SHP77 (cell line): Measurements from ENCODE around the gene SAFB2.
"Not testable (repeated sequence)": the region's sequence is repeated elsewhere in the genome, so short reads cannot be mapped to it uniquely, and the experiment has no call there.

Experiments
- DNase-seq, 2 experiments: peaks; one replicate each; lab custom pipeline; 2025; lab: John Stamatoyannopoulos, UW

SAFB2 gene

DNA sequence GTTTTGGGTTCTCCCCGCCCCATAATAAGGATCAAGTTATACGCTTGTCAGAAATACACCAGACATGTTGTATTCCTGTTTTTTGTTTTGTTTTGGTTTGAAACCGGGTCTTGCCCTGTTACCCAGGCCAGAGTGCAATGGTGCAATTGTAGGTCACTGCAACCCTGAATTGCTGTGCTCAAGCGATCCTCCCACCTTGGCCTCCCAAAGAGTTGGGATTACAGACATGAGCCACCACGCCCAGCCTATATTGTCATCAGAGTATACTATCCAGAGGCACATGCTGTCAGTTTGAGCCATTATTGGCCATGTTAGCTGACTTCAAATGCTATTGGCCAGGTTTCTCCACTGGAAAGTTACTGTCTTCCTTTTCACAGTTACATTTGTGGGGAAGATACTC, 10.1 kb upstream of the SAFB2 start:
- DNase-seq, result no peak

DNA sequence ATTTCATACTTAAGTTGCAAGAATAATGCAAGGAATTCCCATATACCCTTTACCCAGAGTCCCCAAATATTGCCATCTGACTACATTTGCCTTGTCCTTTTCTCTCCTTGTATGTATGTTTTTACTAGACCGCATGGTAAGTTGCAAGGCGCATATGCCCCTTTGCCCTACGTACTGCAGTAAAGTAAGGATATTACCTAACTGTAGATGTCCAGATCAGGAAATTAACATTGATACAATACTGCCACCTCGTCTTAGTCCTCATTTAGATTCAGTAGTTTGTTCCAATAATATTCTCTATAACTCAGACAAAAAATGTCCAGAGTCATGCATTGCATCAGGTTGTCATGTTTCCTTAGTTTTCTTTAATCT, 9.7 kb upstream of the SAFB2 start:
- no peak for DNase-seq

- no peak for DNase-seq
These were observed 9.1 kb upstream of the SAFB2 start for GRCh38 chr19:5631567-5632240.

DNA sequence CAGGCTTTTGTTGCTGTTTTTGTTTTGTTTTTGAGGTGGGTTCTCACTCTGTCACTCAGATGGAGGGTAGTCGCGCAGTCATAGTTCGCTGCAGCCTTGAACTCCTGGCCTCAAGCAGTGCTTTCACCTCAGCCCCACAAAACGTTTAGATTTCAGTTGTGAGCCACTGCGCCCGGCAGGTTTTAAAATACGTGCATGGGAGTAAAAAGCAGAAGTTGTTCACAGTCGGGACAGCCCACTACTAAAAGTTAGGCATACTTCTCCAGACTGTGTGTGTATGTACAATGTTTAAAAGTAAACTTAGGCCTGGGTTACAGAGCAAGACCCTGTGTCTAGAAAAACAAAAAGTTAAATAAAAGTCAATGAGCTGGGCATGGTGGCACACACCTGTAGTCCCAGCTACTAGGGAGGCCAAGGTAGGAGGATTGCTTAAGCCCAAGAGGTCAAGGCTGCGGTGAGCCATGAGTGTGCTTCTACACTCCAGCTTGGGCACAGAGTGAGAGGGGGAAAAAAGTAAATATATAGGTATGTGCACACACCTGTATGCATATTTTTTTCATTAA, 6.4 kb upstream of the SAFB2 start:
- DNase-seq, result no peak

- no peak for DNase-seq
These were observed 5.9 kb upstream of the SAFB2 start for GRCh38 chr19:5628461-5628860.

DNA sequence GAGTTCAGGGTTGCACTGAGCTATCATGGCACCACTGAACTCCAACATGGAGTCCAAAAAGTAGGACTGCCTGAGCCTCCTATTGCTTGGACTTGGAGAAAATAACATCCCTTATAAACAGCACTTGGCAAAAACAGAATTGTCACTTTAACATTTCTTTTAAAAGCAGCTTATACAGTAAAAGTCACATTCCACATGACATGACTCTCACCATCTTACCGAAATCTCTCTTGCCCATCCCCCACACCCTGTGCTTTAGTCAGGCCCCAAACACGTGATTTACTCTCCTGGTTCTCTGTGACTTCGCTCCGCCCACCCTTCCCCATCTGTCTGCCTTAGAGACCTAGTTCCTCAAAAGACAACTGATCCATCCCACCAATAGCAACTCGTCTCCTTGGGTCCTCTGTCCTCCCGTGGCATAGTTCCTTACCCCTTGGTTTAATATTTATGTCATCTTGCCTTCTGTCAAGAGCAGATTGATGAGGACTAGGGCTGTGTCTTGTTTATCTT, 4.9 kb upstream of the SAFB2 start:
- DNase-seq, result no peak

- DNase-seq, result no peak
These were observed 3.1 kb upstream of the SAFB2 start for GRCh38 chr19:5625641-5626040.

DNA sequence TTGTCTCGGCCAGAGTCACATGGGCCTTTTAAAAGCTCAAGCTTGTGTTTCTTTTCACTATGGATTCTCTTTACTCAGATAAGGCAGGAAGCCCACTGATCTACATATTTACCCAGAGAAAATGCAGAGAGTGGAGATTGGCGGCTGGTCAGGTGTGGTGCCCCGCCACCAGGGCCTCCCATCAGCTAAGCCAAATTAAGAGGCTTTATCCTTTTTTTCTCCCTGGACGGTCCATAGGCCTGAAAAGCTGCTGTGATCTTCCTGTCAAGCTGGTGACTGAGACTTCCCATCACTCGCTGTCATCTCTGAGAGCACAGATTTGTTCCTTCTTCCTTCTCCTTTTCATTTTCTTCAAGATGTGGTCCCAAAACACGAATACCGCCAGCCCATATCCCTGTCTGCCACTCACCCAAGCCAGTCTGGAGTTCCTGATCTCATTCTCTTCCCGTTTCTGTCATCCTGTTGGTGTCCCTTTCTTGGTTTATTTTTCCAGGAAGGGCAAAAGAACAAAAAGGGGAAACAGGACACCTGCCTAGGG, 2.2 kb upstream of the SAFB2 start:
- DNase-seq, result no peak

GRCh38 chr19:5624018-5624663, 1.6 kb upstream of the SAFB2 start:
- peak in 1 of 2 experiments; percentile 6 for DNase-seq

GRCh38 chr19:5623397-5624017, 931 bp upstream of the SAFB2 start:
- no peak for DNase-seq

GRCh38 chr19:5621945-5622464, 571 bp downstream of the SAFB2 start:
- no peak for DNase-seq

DNA sequence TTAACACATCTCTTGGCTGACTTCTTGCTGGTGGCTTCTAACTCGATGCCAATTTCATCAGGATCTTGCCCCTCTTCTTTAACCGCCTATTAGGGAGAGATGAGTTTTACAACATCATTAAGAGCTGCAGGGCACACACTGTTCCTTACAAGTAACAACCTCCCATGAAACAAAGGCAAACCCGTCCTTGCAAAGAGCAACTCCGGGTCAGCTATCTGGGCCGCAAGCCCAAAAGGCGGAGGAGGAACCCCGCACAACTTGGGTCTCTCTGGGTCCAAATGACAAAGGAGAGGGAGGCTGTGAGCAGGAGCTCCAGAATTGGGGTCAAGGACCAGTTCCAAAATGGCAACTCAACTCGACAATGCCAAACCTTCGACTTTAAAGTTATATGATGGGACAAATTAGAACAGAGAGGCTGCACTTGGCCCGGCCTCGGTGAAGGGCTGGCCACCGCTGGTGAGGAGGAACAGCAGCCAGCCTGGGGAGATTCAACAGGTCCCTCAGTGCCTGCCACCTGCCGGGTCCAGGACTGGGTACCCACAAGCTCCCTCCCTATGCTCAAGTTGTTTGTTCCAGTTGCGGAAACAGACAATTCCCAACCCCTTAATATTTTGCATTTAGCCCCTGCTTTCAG, 1.1 kb downstream of the SAFB2 start:
- no peak for DNase-seq

GRCh38 chr19:5619946-5620345, 2.6 kb downstream of the SAFB2 start:
- no peak for DNase-seq

DNA sequence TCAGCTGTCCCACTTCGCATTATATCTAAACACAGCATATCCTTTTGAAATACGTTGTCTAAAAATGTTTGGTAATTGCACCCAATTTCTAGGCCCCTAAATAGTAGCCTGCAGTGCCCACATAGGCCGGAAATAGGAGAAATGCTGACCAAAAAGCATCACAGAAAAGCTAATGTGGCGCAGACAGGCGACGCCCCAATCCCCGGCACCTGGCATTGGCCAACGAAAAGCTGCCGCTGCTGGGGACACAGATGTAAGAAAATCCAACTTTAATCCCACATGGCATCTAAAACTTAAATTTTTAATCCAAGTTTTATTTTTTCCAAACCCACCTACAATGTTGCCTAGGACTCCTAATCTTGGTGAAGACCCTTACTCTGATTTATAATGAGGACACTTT, 4.0 kb downstream of the SAFB2 start:
- DNase-seq, result no peak

DNA sequence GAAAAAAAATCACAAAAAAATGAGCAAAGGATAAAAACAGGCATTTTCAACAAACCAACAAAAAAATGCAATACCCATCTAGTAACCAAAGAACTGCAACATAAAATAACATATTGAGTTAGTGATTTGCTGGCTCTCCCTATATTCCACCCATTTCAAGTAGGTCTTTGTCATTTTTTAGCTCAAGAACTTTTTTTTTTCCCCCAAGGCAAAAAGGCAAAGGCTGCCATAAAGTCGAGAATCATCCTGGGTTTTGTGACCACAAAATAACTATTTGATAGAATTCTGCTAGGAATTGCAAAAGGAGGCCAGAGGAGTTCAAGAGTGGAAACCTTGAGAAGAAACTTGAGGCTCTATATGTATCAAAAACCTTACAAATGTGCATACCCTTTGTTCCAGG, 5.5 kb downstream of the SAFB2 start:
- DNase-seq, result no peak

DNA sequence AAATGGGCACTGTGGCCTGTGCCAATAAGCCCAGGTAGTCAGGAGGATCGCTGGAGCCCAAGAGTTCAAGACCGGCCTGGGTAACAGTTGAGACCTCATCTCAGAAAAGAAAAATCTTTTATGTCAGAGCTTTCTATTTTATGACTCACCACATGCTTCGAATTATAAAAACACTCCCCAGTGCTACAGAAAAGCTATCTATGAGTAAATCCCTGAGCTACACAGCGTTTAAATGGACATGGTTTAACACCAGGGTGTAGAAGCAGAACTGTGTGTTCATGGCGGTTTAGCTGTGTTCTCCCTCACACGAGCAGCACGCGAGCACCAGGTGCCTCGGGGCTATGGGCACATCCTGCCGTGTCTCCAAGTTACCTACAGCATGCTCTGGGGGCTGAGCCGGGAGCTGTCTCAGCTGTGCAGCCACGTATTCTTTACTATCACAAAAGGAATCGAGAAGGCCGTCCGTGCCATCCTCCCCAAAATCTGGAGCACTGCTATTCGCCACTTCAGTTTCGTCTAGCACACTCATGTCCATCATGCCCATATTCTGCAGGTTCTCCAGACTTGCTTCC, 6.7 kb downstream of the SAFB2 start:
- no peak for DNase-seq

DNA sequence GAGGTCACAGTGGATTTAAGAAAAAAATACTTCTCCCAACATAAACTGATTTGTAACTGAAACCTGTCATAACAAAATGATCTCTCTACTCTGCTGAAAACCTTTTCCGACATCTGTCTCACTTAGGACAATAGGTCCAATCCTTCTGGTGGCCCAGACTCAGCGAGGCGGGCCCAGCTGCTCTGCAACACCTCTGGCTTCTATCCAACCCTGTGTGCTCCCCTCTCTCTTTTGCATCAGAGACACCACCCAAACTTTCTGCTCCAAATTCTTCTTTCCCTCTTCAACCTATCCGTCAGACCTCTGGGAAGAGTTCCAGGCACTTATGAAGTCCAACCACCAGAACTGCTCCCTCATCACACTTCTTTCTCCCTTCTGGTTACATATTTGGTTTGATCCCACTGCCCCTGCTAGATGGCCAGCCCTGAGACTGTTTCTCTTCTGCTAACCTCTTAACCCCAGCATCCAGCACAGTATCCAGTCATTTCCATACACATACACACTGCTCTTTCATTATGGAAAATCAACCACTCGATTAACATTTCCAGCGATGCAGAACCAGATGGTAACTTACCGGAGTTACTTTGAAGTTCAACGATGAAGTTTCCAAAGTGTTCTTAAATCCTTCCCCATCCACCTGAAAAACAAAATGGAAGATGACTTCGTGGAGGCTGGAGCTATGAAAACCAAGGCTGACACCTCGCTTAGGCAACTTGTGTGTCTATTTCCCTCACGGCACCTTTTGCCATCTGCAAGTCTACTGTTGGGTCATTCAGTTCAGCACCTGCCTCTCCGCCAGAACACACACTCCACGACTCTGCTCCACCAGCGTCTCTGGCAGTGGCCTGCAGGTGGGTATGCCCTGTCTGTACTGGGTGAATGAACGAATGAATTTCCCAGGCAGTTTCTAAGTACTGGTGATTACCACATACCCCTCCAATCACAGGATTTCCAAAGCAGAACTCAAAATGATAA, 9.4 kb downstream of the SAFB2 start:
- no peak for DNase-seq

DNA sequence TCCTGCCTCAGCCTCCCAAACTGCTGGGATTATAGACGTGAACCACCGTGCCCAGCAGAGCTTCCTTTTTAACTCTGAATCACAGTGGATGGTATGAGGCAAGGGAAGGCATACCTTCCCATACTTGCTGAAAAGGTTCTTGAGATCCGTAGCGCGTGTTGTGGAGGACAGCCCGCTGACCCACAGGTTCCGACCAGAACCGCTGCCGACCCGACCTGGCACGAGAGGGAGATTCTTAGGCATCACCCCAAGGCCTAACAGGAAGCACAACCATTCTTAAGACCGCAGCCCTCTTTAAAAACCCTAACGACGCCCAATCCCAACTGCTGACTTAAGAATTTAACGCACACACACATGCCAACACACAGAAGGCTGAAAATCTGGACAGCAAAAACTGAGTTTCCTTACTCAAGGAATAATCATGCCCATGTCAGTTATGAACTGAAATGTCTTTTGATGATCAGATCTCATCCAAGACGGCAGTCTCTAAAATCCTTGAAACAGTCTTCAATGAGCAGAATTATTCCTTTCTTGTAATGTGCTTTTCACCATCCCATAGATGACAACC, 12.6 kb downstream of the SAFB2 start:
- DNase-seq, result no peak

DNA sequence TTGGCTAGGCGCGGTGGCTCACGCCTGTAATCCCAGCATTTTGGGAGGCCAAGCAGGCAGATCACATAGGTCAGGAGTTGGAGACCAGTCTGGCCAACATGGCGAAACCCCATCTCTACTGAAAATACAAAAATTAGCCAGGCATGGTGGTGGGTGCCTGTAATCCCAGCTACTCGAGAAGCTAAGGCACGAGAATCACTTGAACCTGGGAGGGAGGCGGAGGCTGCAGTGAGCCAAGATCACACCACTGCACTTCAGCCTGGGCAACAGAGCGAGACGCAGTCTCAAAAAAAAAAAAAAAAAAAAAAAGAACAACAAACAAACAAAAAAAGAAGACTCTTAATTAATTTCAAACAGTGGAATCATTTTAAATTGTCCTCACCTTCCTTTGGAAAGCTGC, 13.8 kb downstream of the SAFB2 start:
- not testable (repeated sequence) for DNase-seq

GRCh38 chr19:5608291-5608690, 14.3 kb downstream of the SAFB2 start:
- no peak for DNase-seq
